ENCODE measurements around the gene CEP128. TPM values are rescaled to one million over a fixed set of nuclear protein-coding genes. Genes with fewer than 3 reads are reported as not detected.

The CEP128 gene
- total and polyA plus RNA-seq, 2 experiments from 2014 or later: 7.3 to 14.3 TPM

GRCh38 chr14:80792771-80793170, 148.8 kb downstream of the CEP128 start:
- TF ChIP-seq CTCF (IDR thresholded peaks at IDR 0.05; ENCODE audit: low read depth, low read length): no peak
- no peaks in the 10 kb centered on the region for H3K27me3 ChIP-seq
- H3K9me3 ChIP-seq (ENCODE audit: low read depth): no peaks in the 10 kb centered on the region
- DNase-seq (ENCODE audit: low read depth in 1 of 2, low spot score in 1 of 2): no peak
- no peak overlapping the region for H3K4me3 ChIP-seq
- H3K4me1 ChIP-seq (ENCODE audit: low read depth): no peaks in the 10 kb centered on the region
- no peaks in the 10 kb centered on the region for H3K36me3 ChIP-seq
- H3K27ac ChIP-seq: no peak overlapping the region

GRCh38 chr14:80787876-80788275, 153.7 kb downstream of the CEP128 start:
- no peak for TF ChIP-seq CTCF (IDR thresholded peaks at IDR 0.05; ENCODE audit: low read depth, low read length)
- no peak overlapping the region for H3K27ac ChIP-seq
- no peaks in the 10 kb centered on the region for H3K9me3 ChIP-seq (ENCODE audit: low read depth)
- H3K36me3 ChIP-seq: no peaks in the 10 kb centered on the region
- DNase-seq (ENCODE audit: low read depth in 1 of 2, low spot score in 1 of 2): no peak
- H3K4me3 ChIP-seq: no peak overlapping the region
- H3K4me1 ChIP-seq (ENCODE audit: low read depth): no peaks in the 10 kb centered on the region
- H3K27me3 ChIP-seq: no peaks in the 10 kb centered on the region

GRCh38 chr14:80784820-80785219, 156.7 kb downstream of the CEP128 start:
- peak in 1 of 2 donors; percentile 51 for DNase-seq (ENCODE audit: low read depth in 1 of 2, low spot score in 1 of 2)

GRCh38 chr14:80781972-80782367, 159.6 kb downstream of the CEP128 start:
- TF ChIP-seq CTCF (IDR thresholded peaks at IDR 0.05; ENCODE audit: low read depth, low read length): no peak
- DNase-seq (ENCODE audit: low read depth in 1 of 2, low spot score in 1 of 2): peak in 1 of 2 donors; percentile 9
- H3K4me1 ChIP-seq (ENCODE audit: low read depth): no peaks in the 10 kb centered on the region

More at GRCh38 chr14:80784820-80785219, 156.7 kb downstream of the CEP128 start:
- Histone ChIP-seq H3K27me3 (no peaks in the 10 kb centered on the region), H3K9me3 (ENCODE audit: low read depth) (no peaks in the 10 kb centered on the region), H3K4me1 (ENCODE audit: low read depth) (no peaks in the 10 kb centered on the region), H3K4me3 (no peak overlapping the region), H3K36me3 (no peaks in the 10 kb centered on the region), H3K27ac (no peak overlapping the region)
- TF ChIP-seq CTCF (IDR thresholded peaks at IDR 0.05; ENCODE audit: low read depth, low read length): peak; percentile 10

GRCh38 chr14:80780500-80780899, 161.0 kb downstream of the CEP128 start:
- no peak for DNase-seq (ENCODE audit: low read depth in 1 of 2, low spot score in 1 of 2)
- no peaks in the 10 kb centered on the region for H3K36me3 ChIP-seq

More at GRCh38 chr14:80781972-80782367, 159.6 kb downstream of the CEP128 start:
- Histone ChIP-seq H3K27ac (no peak overlapping the region), H3K9me3 (ENCODE audit: low read depth) (no peaks in the 10 kb centered on the region), H3K27me3 (no peaks in the 10 kb centered on the region), H3K36me3 (no peaks in the 10 kb centered on the region), H3K4me3 (no peak overlapping the region)

More at GRCh38 chr14:80780500-80780899, 161.0 kb downstream of the CEP128 start:
- Histone ChIP-seq H3K27ac (no peak overlapping the region), H3K4me3 (no peak overlapping the region), H3K9me3 (ENCODE audit: low read depth) (no peaks in the 10 kb centered on the region), H3K4me1 (ENCODE audit: low read depth) (no peaks in the 10 kb centered on the region), H3K27me3 (no peaks in the 10 kb centered on the region)
- no peak for TF ChIP-seq CTCF (IDR thresholded peaks at IDR 0.05; ENCODE audit: low read depth, low read length)
